Kidney glomerular epithelial cell (primary cell): Measurements from ENCODE around the gene CALR3.
"Not testable (repeated sequence)": the region's sequence is repeated elsewhere in the genome, so short reads cannot be mapped to it uniquely, and the experiment has no call there.

Experiments used
- DNase-seq: peaks from one replicate; lab custom pipeline; 2025; lab: John Stamatoyannopoulos, UW

CALR3 gene

GRCh38 chr19:16457195-16457953 is 38.6 kb downstream of the CALR3 start:
- peak; percentile 81 for DNase-seq

- no peak for DNase-seq
These were observed 39.2 kb downstream of the CALR3 start for GRCh38 chr19:16456652-16457194.

- DNase-seq, result no peak
These were observed 40.5 kb downstream of the CALR3 start for GRCh38 chr19:16455489-16455888.

GRCh38 chr19:16454351-16454918 is 41.5 kb downstream of the CALR3 start:
- DNase-seq, result no peak

- DNase-seq, result no peak
These were observed 43.6 kb downstream of the CALR3 start for GRCh38 chr19:16452325-16452724.

- DNase-seq, result no peak
These were observed 46.5 kb downstream of the CALR3 start for GRCh38 chr19:16449330-16449961.

- DNase-seq, result not testable (repeated sequence)
These were observed 47.1 kb downstream of the CALR3 start for GRCh38 chr19:16448872-16449271.

GRCh38 chr19:16446724-16447368 is 49.1 kb downstream of the CALR3 start:
- DNase-seq, result peak; percentile 62

- DNase-seq, result no peak
These were observed 49.8 kb downstream of the CALR3 start for GRCh38 chr19:16446108-16446723.

GRCh38 chr19:16445238-16446107 is 50.5 kb downstream of the CALR3 start:
- peak; percentile 64 for DNase-seq

GRCh38 chr19:16444269-16444600 is 51.7 kb downstream of the CALR3 start:
- DNase-seq, result no peak

GRCh38 chr19:16442386-16443276 is 53.3 kb downstream of the CALR3 start:
- DNase-seq, result no peak

GRCh38 chr19:16441661-16442162 is 54.3 kb downstream of the CALR3 start:
- DNase-seq, result no peak

GRCh38 chr19:16436780-16437332 is 59.1 kb downstream of the CALR3 start:
- no peak for DNase-seq

- no peak for DNase-seq
These were observed 59.8 kb downstream of the CALR3 start for GRCh38 chr19:16435999-16436650.

GRCh38 chr19:16435238-16435917 is 60.6 kb downstream of the CALR3 start:
- peak; percentile 35 for DNase-seq

GRCh38 chr19:16433986-16434385 is 62.0 kb downstream of the CALR3 start:
- DNase-seq, result no peak

- no peak for DNase-seq
These were observed 66.2 kb downstream of the CALR3 start for GRCh38 chr19:16429759-16430091.
